Loucy (cell line): ENCODE measurements around the gene SLC26A9.

Source experiments
- H2AFZ ChIP-seq: fragments of 200-600 bp; sonication (generic); 2 replicates; pipeline ENCODE4 v1.6.0; 2016; ENCODE audit warnings: antibody characterized with exemption, mild to moderate bottlenecking, low read length, moderate library complexity
- H3F3A ChIP-seq: fragments of 200-600 bp; 2 replicates; pipeline ENCODE4 v1.6.0; 2016; ENCODE audit warnings: antibody characterized with exemption, low read depth, mild to moderate bottlenecking
- H3K27me3 ChIP-seq: fragments of 200-600 bp; sonication (generic); 2 replicates; pipeline ENCODE4 v1.6.1; 2014; ENCODE audit warnings: low read length, mild to moderate bottlenecking; ENCODE audit not compliant: insufficient read depth, poor library complexity, severe bottlenecking
- H3K36me3 ChIP-seq: fragments of 200-600 bp; sonication (generic); 2 replicates; pipeline ENCODE4 v1.6.1; 2016; ENCODE audit warnings: low read length; ENCODE audit not compliant: insufficient read depth
- H3K4me1 ChIP-seq: fragments of 200-600 bp; sonication (generic); 2 replicates; pipeline ENCODE4 v1.5.1; 2014; ENCODE audit warnings: low read length, mild to moderate bottlenecking; ENCODE audit not compliant: insufficient read depth, poor library complexity, severe bottlenecking
- H3K4me2 ChIP-seq: fragments of 200-600 bp; sonication (generic); 2 replicates; pipeline ENCODE4 v1.6.0; 2014; ENCODE audit warnings: antibody characterized with exemption, low read length, low read depth, mild to moderate bottlenecking; ENCODE audit not compliant: poor library complexity, severe bottlenecking
- H3K4me3 ChIP-seq: fragments of 200-600 bp; sonication (generic); 2 replicates; pipeline ENCODE4 v1.5.1; 2014; ENCODE audit warnings: low read length, mild to moderate bottlenecking, mixed read lengths; ENCODE audit not compliant: poor library complexity, severe bottlenecking
- H3K79me2 ChIP-seq: fragments of 200-600 bp; sonication (generic); 2 replicates; pipeline ENCODE4 v1.6.1; 2014; ENCODE audit warnings: low read length; ENCODE audit not compliant: insufficient read depth
- H3K9ac ChIP-seq: fragments of 200-600 bp; sonication (generic); 2 replicates; pipeline ENCODE4 v1.6.0; 2014; ENCODE audit warnings: mild to moderate bottlenecking, low read depth, low read length, moderate library complexity; ENCODE audit not compliant: poor library complexity, severe bottlenecking
- H3K9me2 ChIP-seq: fragments of 200-600 bp; sonication (generic); replicated peaks from 2 replicates; pipeline ENCODE4 v1.6.1; 2016; ENCODE audit warnings: low read depth, low read length, mixed read lengths
- H3K9me3 ChIP-seq: fragments of 200-600 bp; sonication (generic); 2 replicates; pipeline ENCODE4 v1.6.1; 2014; ENCODE audit warnings: mild to moderate bottlenecking, antibody characterized with exemption, low read length, low read depth; ENCODE audit not compliant: insufficient read depth
- H4K20me1 ChIP-seq: fragments of 200-600 bp; sonication (generic); 2 replicates; pipeline ENCODE4 v1.6.0; 2014; ENCODE audit warnings: antibody characterized with exemption, low read length, mild to moderate bottlenecking; ENCODE audit not compliant: insufficient read depth, poor library complexity, severe bottlenecking
- CTCF ChIP-seq: fragments of 200-600 bp; sonication (generic); conservative IDR thresholded peaks from 2 replicates; pipeline ENCODE4 v1.5.1; 2014; ENCODE audit warnings: mild to moderate bottlenecking, antibody characterized with exemption, low read length
- EZH2phosphoT487 ChIP-seq: fragments of 200-600 bp; IDR thresholded peaks from 2 replicates; pipeline ENCODE4 v1.6.1; 2018; ENCODE audit warnings: antibody characterized with exemption, mild to moderate bottlenecking, moderate library complexity, borderline replicate concordance

Gene SLC26A9

GRCh38 chr1:205976708-205977401 is 33.6 kb upstream of the SLC26A9 start:
- H3K36me3 ChIP-seq = no peaks in the 10 kb centered on the region
- H4K20me1 ChIP-seq = no peaks in the 10 kb centered on the region
- no peak overlapping the region for H3K9ac ChIP-seq
- no peaks in the 10 kb centered on the region for H3K4me1 ChIP-seq
- no peaks in the 10 kb centered on the region for H3K9me3 ChIP-seq
- no peaks in the 10 kb centered on the region for H3F3A ChIP-seq
- H3K79me2 ChIP-seq = no peaks in the 10 kb centered on the region
- H3K4me3 ChIP-seq = no peak overlapping the region
- H2AFZ ChIP-seq = no peak overlapping the region
- H3K4me2 ChIP-seq = no peak overlapping the region
- no peaks in the 10 kb centered on the region for H3K27me3 ChIP-seq
- H3K9me2 ChIP-seq = no peaks in the 10 kb centered on the region
- TF ChIP-seq CTCF (no peak), EZH2phosphoT487 (no peak)

- Histone ChIP-seq H3K9ac (no peak overlapping the region), H3K27me3 (no peaks in the 10 kb centered on the region), H3F3A (no peaks in the 10 kb centered on the region), H3K9me3 (no peaks in the 10 kb centered on the region), H3K9me2 (no peaks in the 10 kb centered on the region), H4K20me1 (no peaks in the 10 kb centered on the region), H3K36me3 (no peaks in the 10 kb centered on the region), H3K4me1 (no peaks in the 10 kb centered on the region), H3K4me2 (no peak overlapping the region), H2AFZ (no peak overlapping the region), H3K4me3 (no peak overlapping the region), H3K79me2 (no peaks in the 10 kb centered on the region)
- TF ChIP-seq EZH2phosphoT487 = no peak
- TF ChIP-seq CTCF = no peak
Measured at GRCh38 chr1:205976036-205976435, 32.8 kb upstream of the SLC26A9 start.

- Histone ChIP-seq H3K79me2 (no peaks in the 10 kb centered on the region), H3F3A (no peaks in the 10 kb centered on the region), H3K36me3 (no peaks in the 10 kb centered on the region), H4K20me1 (no peaks in the 10 kb centered on the region), H3K9ac (no peak overlapping the region), H3K9me3 (no peaks in the 10 kb centered on the region), H3K27me3 (no peaks in the 10 kb centered on the region), H2AFZ (no peak overlapping the region), H3K4me1 (no peaks in the 10 kb centered on the region), H3K4me2 (no peak overlapping the region), H3K4me3 (no peak overlapping the region), H3K9me2 (no peaks in the 10 kb centered on the region)
- TF ChIP-seq EZH2phosphoT487 = no peak
- TF ChIP-seq CTCF = no peak
Measured at GRCh38 chr1:205975387-205975998, 32.2 kb upstream of the SLC26A9 start.
